K562 (cell line): ENCODE measurements around the gene RAB3D. TPM values are rescaled to one million over a fixed set of nuclear protein-coding genes. Genes with fewer than 3 reads are reported as not detected.
A peak's percentile ranks its signal among the peaks of the same experiment; 100 is the strongest.

Experiments used
- FOXO4 ChIP-seq: fragments of 450-650 bp; formaldehyde crosslinking; IDR thresholded peaks from 2 replicates; pipeline ENCODE4 v1.4.0; 2020; ENCODE audit warnings: mild to moderate bottlenecking, moderate library complexity
- FUS ChIP-seq: fragments of 200-400 bp; formaldehyde crosslinking; optimal IDR thresholded peaks from 2 replicates; pipeline ENCODE3; 2017; ENCODE audit warnings: low read depth, low read length
- GABPA ChIP-seq: fragments of 200-800 bp; sonication (Bioruptor generic); conservative IDR thresholded peaks from 2 replicates; pipeline ENCODE4 v1.6.1; 2016; ENCODE audit warnings: low read depth, missing genetic modification characterization, missing compliant biosample characterization
- GABPB1 ChIP-seq: sonication (generic); formaldehyde crosslinking; IDR thresholded peaks from 2 replicates; pipeline ENCODE4 v1.8.0; 2022; ENCODE audit warnings: mild to moderate bottlenecking, missing genetic modification reagents
- GTF2B ChIP-seq: IDR thresholded peaks from 2 replicates; pipeline ENCODE4 v1.6.1; 2011; ENCODE audit not compliant: insufficient read length; ENCODE audit errors: extremely low read depth
- ID3 ChIP-seq, 2 experiments: fragments of 250-450 bp in 1 of 2; fragments of 450-650 bp in 1 of 2; sonication (Bioruptor Pico) in 1 of 2; IDR thresholded peaks; 2 replicates each; pipeline versions ENCODE4 v1.6.1 to v1.8.0; 2016 to 2021; ENCODE audit warnings: mild to moderate bottlenecking in 2 of 2, moderate library complexity in 2 of 2, missing compliant biosample characterization in 1 of 2, missing genetic modification characterization in 1 of 2
- NR1H2 ChIP-seq: sonication (generic); formaldehyde crosslinking; IDR thresholded peaks from 2 replicates; pipeline ENCODE4 v1.4.0; 2020; ENCODE audit warnings: mild to moderate bottlenecking, missing genetic modification reagents
- RB1 ChIP-seq: fragments of 450-650 bp; IDR thresholded peaks from 2 replicates; pipeline ENCODE4 v1.6.1; 2017; ENCODE audit warnings: low read depth, mild to moderate bottlenecking
- TCF7L2 ChIP-seq: fragments of 150-350 bp; IDR thresholded peaks from 2 replicates; pipeline ENCODE4 v1.6.1; 2016; ENCODE audit warnings: low read depth, mild to moderate bottlenecking, low read length, moderate library complexity
- ZC3H8 ChIP-seq: fragments of 450-650 bp; IDR thresholded peaks from 2 replicates; pipeline ENCODE4 v1.6.1; 2017
- ZFP36 ChIP-seq: fragments of 150-350 bp; IDR thresholded peaks from 2 replicates; pipeline ENCODE4 v1.6.1; 2018; ENCODE audit warnings: low read length, low read depth; ENCODE audit not compliant: partially characterized antibody
- ZNF140 ChIP-seq: fragments of 250-450 bp; sonication (Bioruptor Pico); IDR thresholded peaks from 2 replicates; pipeline ENCODE4 v1.8.0; 2021; ENCODE audit warnings: moderate library complexity, mild to moderate bottlenecking, inconsistent platforms
- polyA plus RNA-seq, 8 experiments: library from polyadenylated mRNA; depleted of rRNA in 4 of 8; stranded (reverse) in 5 of 8; unstranded in 3 of 8; fragments of >200 nt; fragmentation: Nextera tagmentation in 2 of 8; fragmentation: Illumina TruSeq in 1 of 8; extraction: Ambion mirVana in 2 of 8; extraction: Trizol in 1 of 8; gene quantifications; 2 replicates each; pipeline versions ENCODE4 v1.2.1 to v1.2.3, GENCODE V29; 2011 to 2014; ENCODE audit warnings: inconsistent platforms in 1 of 8, missing spikeins in 1 of 8
- total RNA-seq, 7 experiments: library from RNA; depleted of rRNA in 6 of 7; stranded (reverse); fragments of >200 nt in 6 of 7; fragmentation: Illumina TruSeq in 2 of 7; extraction: Trizol in 2 of 7; gene quantifications; 2 replicates each; pipeline versions ENCODE4 v1.2.1 to v1.2.3, GENCODE V29; 2011 to 2021; ENCODE audit warnings: low replicate concordance in 1 of 7
- TF ChIP-seq, protein P1 (sequence below): fragments of 250-450 bp; sonication (Bioruptor Pico); IDR thresholded peaks from 2 replicates; pipeline ENCODE4 v1.4.0; 2020; ENCODE audit warnings: mild to moderate bottlenecking, moderate library complexity
- TF ChIP-seq, protein P2 (sequence below): fragments of 450-650 bp; formaldehyde crosslinking; IDR thresholded peaks from 2 replicates; pipeline ENCODE4 v1.4.0; 2020; ENCODE audit warnings: mild to moderate bottlenecking, mixed read lengths
- TF ChIP-seq, protein P3 (sequence below): fragments of 250-450 bp; sonication (Bioruptor Pico); IDR thresholded peaks from 2 replicates; pipeline ENCODE4 v1.8.0; 2022; ENCODE audit warnings: moderate library complexity, mild to moderate bottlenecking, inconsistent platforms
- TF ChIP-seq, protein P4 (sequence below): fragments of 250-450 bp; sonication (Bioruptor Pico); IDR thresholded peaks from 2 replicates; pipeline ENCODE4 v1.5.0; 2021

The RAB3D gene
- total and polyA plus RNA-seq, 9 of the 15 experiments (the other 6 are each of a cell fraction or from before 2014, with no cell fraction given), result 0.34 to 3.3 (median 1.3) TPM

GRCh38 chr19:11293433-11294389 is 45.7 kb downstream of the RAB3D start (continued):
- TF ChIP-seq, protein P1, sequence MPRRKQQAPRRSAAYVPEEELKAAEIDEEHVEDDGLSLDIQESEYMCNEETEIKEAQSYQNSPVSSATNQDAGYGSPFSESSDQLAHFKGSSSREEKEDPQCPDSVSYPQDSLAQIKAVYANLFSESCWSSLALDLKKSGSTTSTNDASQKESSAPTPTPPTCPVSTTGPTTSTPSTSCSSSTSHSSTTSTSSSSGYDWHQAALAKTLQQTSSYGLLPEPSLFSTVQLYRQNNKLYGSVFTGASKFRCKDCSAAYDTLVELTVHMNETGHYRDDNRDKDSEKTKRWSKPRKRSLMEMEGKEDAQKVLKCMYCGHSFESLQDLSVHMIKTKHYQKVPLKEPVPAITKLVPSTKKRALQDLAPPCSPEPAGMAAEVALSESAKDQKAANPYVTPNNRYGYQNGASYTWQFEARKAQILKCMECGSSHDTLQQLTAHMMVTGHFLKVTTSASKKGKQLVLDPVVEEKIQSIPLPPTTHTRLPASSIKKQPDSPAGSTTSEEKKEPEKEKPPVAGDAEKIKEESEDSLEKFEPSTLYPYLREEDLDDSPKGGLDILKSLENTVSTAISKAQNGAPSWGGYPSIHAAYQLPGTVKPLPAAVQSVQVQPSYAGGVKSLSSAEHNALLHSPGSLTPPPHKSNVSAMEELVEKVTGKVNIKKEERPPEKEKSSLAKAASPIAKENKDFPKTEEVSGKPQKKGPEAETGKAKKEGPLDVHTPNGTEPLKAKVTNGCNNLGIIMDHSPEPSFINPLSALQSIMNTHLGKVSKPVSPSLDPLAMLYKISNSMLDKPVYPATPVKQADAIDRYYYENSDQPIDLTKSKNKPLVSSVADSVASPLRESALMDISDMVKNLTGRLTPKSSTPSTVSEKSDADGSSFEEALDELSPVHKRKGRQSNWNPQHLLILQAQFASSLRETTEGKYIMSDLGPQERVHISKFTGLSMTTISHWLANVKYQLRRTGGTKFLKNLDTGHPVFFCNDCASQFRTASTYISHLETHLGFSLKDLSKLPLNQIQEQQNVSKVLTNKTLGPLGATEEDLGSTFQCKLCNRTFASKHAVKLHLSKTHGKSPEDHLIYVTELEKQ (CRISPR knock-in tag), result no peak
- TF ChIP-seq GABPB1 (CRISPR knock-in tag) (peak; percentile 51; the same call in 1 of the 2 replicates), FOXO4 (CRISPR knock-in tag) (no peak), TCF7L2 (no peak), FUS (no peak), ID3 (CRISPR knock-in tag; IDR thresholded peaks at IDR 0.05) (no peak), ID3 (tag; IDR thresholded peaks at IDR 0.05) (no peak), ZFP36 (no peak), GABPA (peak; percentile 55), RB1 (peak; percentile 78), NR1H2 (CRISPR knock-in tag) (no peak), GTF2B (no peak), ZNF140 (no peak), ZC3H8 (no peak)
- TF ChIP-seq, protein P2, sequence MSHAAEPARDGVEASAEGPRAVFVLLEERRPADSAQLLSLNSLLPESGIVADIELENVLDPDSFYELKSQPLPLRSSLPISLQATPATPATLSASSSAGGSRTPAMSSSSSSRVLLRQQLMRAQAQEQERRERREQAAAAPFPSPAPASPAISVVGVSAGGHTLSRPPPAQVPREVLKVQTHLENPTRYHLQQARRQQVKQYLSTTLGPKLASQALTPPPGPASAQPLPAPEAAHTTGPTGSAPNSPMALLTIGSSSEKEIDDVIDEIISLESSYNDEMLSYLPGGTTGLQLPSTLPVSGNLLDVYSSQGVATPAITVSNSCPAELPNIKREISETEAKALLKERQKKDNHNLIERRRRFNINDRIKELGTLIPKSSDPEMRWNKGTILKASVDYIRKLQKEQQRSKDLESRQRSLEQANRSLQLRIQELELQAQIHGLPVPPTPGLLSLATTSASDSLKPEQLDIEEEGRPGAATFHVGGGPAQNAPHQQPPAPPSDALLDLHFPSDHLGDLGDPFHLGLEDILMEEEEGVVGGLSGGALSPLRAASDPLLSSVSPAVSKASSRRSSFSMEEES, result no peak
- TF ChIP-seq, protein P3, sequence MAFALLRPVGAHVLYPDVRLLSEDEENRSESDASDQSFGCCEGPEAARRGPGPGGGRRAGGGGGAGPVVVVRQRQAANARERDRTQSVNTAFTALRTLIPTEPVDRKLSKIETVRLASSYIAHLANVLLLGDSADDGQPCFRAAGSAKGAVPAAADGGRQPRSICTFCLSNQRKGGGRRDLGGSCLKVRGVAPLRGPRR (CRISPR knock-in tag), result no peak
- TF ChIP-seq, protein P4, sequence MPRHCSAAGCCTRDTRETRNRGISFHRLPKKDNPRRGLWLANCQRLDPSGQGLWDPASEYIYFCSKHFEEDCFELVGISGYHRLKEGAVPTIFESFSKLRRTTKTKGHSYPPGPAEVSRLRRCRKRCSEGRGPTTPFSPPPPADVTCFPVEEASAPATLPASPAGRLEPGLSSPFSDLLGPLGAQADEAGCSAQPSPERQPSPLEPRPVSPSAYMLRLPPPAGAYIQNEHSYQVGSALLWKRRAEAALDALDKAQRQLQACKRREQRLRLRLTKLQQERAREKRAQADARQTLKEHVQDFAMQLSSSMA (CRISPR knock-in tag), result no peak
